ENCODE results near the gene PLPP7.
"Not testable (repeated sequence)": the region's sequence is repeated elsewhere in the genome, so short reads cannot be mapped to it uniquely, and the experiment has no call there.

Gene PLPP7

DNA sequence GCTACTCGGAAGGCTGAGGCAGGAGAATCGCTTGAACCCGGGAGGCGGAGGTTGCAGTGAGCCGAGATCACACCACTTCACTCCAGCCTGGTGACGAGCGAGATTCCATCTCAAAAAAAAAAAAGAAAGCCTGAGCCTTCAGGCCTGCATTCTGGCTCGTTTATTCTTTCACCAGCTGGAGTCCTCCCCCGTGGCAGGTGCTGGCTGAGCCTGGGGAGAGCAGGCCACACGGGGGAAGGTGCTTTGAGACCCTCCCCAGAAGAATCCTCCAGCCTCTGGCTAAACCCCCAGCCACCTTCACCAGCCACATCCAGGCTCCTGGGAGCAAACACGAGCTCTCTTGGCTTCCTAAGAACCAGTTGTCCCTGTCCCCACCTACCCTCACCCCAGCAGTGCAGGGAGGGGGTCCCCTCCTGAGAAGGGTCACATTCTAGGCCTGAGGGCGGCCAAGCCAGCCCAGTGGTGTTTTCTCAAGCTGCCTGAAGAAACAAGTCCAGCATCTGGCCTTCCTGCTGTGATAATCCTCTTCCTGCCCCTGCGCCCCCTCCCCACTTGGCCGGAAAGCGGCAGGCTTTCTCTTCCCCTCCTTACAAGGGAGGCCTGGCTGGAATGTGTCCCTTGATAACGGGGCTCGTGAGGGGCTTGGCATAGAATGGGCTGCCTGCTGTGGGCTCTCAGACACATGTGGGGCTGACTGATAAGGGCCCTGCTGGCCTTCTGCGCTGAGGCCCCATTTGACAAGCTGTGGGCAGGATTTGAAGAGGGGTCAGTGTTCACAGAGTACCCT, 41.5 kb downstream of the PLPP7 start:
- DNase-seq (ENCODE audit: low read depth, low spot score) = no peak

DNA sequence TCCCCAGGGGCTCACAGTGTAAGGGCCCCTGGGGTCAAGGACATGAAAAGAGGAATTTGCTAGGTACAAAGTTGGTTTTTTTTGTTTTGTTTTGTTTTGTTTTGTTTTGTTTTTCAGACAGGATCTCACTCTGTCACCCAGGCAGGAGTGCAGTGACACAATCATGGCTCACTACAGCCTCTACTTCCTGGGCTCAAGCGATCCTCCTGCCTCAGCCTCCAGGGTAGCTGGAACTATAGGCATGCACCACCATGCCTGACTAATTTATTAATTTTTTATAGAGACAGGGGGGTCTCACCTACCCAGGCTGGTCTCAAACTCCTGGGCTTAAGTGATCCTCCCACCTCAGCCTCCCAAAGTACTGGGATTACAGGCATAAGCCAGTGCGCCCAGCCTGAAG, 42.5 kb downstream of the PLPP7 start:
- DNase-seq (ENCODE audit: low read depth, low spot score) = not testable (repeated sequence)

DNA sequence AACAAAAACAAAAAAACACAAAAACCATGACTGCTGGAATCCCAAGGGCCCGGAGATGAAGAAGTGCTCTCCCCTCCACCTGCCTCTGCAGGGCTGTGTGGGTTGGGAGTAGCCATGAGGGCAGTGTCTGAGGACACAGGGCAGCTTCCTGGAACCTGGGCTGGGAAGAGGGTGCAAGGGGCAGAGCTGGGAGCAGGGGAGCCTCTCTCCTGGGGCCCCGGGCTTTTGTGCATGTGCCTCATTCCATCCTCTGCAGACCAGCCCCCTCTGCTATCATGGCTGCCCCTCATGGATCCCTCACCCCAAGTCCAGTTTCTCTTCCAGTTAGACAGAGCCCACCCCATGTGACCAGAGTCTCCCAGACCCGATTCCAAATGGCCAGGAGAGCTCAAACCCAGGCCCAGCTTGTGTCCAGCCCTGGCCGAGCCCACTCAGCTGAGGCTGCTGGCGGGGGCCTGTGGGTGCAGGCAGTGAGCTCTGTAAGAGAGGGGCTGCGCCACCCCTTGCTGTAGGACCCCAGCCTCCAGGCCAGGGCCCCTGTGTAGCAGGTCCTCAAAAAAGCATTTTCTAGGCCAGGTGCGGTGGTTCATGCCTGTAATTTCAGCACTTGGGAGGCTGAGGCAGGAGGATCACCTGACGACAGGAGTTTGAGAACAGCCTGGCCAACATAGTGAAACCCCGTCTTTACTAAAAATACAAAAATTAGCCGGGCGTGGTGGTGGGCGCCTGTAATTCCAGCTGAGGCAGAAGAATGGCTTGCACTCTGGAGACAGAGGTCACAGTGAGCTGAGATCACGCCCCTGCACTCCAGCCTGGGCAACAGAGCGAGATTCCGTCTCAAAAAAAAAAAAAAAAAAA, 44.5 kb downstream of the PLPP7 start:
- no peak for DNase-seq (ENCODE audit: low read depth, low spot score)

DNA sequence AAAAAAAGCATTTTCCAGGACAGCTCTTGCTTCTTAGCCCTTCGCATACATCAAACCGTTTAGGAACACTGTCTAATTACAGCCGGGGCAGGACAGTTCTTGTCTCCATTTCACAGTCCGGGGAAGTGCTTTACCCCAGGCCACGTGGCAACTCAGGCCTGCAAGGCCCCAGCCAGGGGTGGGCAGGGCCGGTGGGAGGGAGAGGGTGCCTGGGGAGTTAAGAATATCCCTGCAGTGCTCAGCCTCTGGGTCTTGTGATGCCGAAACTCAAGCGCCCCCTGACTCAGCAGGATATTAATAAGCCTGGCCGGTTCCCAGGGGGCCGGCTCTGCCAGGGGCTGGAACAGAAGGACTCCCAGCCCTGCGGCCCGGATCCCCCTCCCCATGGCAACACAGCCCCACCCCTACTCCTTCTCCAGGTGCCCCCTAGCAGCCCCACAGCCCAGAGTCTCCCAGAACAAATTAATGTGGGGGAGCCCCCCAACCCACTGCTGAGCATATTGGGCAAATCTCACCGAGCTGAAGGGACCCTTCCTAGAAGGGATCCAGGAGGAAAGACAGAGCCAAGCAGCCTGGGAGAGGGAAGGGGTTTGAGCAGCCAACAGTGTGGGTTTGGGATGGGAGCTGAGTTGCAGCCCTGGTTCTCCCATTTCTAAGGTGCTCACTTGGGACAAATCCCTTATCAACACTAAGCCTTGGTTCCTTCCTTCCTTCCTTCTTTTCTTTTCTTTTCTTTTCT, 45.3 kb downstream of the PLPP7 start:
- DNase-seq (ENCODE audit: low read depth, low spot score) = no peak

DNA sequence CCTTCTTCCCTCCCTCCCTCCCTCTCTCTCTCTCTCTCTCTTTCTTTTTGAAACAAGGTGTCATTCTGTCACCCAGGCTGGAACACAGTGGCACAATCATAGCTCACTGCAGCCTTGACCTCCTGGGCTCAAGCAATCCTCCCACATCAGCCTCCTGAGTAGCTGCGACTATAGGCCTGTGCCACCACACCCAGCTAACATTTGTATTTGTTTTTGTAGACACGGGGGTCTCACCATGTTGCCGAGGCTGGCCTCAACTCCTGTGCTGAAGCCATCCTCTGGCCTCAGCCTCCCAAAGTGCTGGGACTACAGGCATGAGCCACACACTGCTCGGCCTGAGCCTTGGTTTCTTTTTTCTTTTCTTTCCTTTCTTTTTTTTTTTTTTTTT, 45.8 kb downstream of the PLPP7 start:
- DNase-seq (ENCODE audit: low read depth, low spot score) = no peak

DNA sequence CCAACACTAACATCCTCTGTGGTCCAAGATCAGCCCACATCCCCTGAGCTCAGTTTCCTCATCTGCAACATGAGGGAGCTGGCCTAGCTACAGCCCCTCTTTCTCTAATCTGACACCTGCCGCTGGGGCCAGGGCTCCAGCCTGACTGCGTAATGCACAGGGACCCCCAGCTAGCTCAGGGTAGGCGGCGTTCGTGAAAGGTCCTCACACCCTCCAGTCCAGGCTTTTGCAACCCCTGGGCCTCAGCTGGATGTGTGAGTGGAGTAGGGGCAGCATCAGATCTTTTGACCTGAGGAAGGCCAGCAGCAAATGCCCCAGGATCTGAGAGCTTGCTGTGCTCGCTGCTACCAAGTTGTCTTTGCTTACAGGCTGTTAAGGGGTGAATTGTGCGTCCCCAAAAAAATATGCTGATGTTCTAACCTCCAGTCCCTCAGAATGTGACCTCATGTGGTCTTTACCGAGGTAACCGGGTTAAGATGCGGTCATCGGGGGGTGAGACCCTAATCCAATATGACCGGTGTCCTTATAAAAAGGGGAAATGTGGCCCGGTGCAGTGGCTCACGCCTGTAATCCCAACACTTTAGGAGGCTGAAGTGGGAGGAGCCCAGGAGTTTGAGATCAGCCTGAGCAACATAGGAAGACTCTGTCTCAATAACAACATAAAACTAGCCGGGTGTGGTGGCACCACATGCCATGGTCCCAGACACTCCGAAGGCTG, 47.8 kb downstream of the PLPP7 start:
- no peak for DNase-seq (ENCODE audit: low read depth, low spot score)

DNA sequence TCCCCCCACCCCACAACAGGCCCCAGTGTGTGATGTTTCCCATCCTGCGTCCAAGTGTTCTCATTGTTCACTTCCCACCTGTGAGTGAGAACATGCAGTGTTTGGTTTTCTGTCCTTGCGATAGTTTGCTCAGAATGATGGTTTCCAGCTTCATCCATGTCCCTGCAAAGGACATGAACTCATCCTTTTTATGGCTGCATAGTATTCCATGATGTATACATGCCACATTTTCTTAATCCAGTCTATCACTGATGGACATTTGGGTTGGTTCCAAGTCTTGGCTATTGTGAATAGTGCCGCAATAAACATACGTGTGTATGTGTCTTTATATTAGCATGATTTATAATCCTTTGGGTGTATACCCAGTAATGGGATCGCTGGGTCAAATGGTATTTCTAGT, 49.7 kb downstream of the PLPP7 start:
- not testable (repeated sequence) for DNase-seq (ENCODE audit: low read depth, low spot score)

DNA sequence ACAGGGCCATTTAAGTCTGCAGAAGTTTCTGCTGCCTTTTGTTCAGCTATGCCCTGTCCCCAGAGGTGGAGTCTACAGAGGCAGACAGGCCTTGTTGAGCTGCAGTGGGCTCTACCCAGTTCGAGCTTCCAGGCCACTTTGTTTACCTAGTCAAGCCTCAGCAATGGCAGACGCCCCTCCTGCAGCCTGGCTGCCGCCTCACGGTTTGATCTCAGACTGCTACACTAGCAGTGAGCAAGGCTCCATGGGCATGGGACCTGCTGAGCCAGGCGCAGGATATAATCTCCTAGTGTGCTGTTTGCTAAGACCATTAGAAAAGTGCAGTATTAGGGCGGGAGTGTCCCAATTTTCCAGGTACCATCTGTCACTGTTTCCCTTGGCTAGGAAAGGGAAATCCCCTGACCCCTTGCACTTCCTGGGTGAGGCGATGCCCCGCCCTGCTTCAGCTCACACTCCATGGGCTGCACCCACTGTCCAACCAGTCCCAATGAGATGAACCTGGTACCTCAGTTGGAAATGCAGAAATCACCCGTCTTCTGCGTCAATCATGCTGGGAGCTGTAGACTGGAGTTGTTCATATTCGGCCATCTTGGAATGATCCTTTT, 55.5 kb downstream of the PLPP7 start:
- not testable (repeated sequence) for DNase-seq (ENCODE audit: low read depth, low spot score)

DNA sequence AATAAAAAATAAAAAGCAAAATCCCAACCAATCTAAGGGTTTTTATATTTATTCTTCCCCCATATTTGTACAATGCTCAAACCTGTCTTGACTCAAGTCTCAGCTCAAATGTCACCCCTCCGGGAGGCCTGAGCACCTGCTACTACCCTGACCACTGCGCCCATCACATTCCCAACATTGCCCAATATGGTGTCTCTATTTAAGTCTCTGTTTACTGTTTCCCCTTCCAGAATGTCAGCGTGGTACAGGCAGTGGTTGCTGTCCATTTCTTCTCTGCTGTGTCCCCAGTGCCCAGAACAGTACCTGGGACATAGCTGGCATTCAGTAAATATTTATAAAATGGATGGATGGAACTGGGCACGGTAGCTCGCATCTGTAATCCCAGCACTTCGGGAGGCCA, 57.0 kb downstream of the PLPP7 start:
- no peak for DNase-seq (ENCODE audit: low read depth, low spot score)

DNA sequence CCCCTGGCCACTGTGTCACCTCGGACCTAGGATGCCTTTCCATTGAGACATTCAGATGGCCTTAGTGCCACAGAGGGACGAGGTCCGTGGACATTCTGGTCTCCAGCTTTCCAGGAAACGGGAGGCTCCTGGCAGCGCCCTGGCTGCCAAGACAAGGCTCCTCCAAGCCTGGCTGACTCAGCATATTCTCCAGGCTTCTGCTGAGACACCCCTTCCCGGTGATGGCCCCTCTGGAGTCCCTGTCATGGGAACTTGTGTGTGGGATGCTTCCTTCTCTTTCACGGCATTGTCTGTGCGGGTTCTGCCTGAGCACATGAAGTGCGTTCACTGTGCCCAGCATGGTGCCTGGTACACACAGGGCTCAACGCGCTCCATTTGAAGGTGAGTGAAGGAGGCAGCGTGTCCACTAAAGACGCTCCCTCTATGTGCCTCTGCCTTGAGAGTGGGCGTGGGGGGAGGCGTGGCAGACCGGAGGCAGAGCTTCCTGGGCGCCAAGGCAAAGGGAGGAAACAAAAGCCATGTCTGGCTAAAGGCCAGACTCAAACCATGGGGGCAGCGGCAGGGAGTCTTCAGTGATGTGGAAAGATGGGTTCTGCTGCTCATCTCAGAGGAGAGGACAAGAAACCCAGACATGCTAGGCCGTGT, 58.0 kb downstream of the PLPP7 start:
- DNase-seq (ENCODE audit: low read depth, low spot score) = no peak

DNA sequence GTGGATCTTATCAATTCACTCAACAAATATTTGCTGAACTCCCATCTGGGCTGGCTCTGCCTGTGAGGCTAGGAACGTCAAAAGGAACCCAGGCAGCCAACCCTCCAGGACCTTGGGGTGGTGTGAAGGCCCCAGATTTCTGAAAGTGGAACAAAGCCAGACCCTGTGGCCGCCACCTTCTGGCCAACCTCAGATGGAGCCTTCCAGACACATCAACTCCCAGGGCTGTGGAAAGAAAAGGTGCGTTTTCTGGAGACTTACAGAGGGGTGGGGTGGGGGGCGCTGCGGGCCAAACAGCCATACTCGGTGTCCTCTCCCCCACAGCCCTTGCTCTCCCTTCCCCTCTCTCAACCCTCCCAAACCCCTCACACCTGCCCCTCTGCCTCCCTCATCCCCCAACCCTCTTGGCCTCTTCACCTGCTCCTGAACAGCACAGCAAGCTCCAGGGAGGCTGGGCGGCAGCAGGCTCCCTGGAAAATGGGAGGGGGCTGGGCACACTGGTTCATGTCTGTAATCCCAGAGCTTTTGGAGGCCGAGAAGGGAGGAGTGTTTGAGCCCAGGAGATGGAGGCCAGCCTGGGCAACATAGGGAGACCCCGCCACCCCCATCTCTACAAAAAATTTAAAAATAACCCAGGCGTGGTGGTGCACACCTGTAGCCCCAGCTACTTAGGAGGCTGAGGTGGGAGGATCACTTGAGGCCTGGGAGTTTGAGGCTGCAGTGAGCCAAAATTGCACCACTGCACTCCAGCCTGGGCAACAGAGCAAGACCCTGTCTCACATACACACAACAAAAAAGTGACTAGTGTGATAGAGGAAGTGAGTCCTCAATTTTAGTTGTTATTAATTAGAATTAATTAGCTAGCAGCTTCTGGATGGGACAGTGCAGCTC, 59.4 kb downstream of the PLPP7 start:
- no peak for DNase-seq (ENCODE audit: low read depth, low spot score)

DNA sequence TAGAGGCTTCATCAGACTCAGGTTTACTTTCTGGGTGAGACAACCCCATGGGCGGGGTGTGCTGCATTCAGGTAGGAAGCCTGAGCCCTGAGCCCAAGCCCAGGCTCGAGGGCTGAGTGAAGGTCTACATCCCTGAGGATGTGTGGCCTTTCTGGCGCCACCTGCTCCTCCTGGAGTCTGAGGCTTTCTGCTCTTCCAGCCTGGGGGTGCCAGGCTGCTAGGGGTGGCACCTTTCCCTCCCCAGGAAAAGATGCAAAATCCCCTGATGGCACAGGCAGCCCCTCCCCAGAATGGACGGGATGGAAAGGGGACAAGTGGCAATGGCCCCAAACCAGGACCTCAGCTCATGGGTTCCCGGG, 60.0 kb downstream of the PLPP7 start:
- DNase-seq (ENCODE audit: low read depth, low spot score) = no peak

DNA sequence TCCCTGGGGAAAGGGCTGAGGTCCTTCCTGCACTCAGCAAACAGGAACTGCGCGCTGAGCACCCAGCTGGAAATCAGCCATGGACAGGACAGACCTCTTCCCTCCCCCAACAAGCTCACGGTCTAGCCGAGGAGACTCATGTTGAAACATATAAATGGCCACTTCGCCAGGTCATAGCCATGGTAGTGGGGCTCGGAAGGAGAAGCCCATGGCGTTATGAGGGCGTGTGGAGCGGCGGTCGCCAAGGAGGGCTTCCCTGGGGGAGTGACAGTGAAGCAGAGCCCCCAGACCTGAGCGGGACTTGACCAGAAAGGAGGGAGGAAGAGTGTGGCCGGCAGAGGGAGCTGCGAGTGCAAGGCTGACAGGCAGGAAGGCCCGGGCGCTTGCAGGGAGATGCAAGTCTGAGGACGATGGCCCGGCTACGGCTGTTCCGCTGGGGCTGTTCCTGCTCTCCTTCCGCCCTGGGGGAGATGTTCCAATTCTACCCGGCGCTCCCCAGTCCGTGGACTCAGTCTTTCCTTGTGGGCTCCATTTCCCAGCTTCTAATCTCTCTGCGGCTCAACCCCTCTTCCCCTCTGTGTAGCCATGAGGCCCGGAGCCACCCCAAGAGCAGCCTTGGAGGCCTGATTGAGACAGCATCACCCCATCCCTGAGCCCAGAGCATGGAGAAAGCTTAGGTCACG, 60.5 kb downstream of the PLPP7 start:
- DNase-seq (ENCODE audit: low read depth, low spot score) = peak; percentile 80

DNA sequence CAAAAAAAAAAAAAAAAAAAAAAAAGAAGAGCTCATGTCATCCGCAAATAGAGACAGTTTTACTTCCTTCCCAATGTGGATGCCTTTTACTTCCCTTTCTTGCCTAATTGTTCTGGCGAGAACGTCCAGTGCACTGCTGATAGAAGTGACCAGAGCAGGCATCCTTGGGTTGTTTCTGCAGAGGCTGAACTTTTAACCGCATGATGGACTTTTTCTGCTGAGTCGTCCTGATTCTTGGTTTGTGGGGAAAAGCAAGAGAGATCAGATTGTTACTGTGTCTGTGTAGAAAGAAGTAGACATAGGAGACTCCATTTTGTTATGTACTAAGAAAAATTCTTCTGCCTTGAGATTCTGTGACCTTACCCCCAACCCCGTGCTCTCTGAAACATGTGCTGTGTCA, 67.0 kb downstream of the PLPP7 start:
- DNase-seq (ENCODE audit: low read depth, low spot score) = not testable (repeated sequence)

DNA sequence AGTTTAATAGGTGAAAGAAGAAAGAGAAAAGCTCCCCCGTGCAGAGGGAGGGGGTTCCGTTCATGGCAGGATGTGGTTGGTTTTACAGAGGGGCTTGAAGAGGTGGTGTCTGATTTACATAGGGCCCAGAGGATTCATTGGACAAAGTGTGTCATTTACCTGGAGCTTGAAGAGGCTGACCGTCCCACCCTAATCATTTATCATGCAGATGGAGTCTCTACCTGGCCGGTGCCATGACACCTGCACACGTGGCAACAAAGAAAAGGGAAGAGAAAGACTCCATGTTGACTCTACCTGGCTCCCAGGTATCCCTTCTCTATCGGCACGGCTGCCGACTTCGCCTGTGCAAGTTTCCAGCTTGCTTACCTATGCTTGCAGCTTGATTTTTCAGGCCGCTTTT, 69.0 kb downstream of the PLPP7 start:
- no peak for DNase-seq (ENCODE audit: low read depth, low spot score)

Data from activated naive CD8-positive, alpha-beta T cell treated with anti-CD3 and anti-CD28 coated beads, Interleukin-2, amount 50 U/mL, for 16 hours (primary cell).